KOPT-K1 (cell line): ENCODE measurements around the gene SERHL2.
"Not testable (repeated sequence)": the region's sequence is repeated elsewhere in the genome, so short reads cannot be mapped to it uniquely, and the experiment has no call there.

Source experiments
- H3K27ac ChIP-seq: fragments of 200-600 bp; sonication (generic); 2 replicates; pipeline ENCODE4 v1.5.1; 2016; ENCODE audit warnings: antibody characterized with exemption, mild to moderate bottlenecking, low read depth, low read length; ENCODE audit not compliant: poor library complexity, severe bottlenecking
- H3K36me3 ChIP-seq: fragments of 200-600 bp; sonication (generic); 2 replicates; pipeline ENCODE4 v1.5.1; 2017; ENCODE audit warnings: antibody characterized with exemption, mild to moderate bottlenecking, low read length, moderate library complexity; ENCODE audit not compliant: insufficient read depth
- H3K9me3 ChIP-seq: fragments of 200-600 bp; sonication (generic); 2 replicates; pipeline ENCODE4 v1.5.1; 2017; ENCODE audit warnings: antibody characterized with exemption, low read length, mild to moderate bottlenecking; ENCODE audit not compliant: insufficient read depth, poor library complexity, severe bottlenecking

Gene SERHL2

DNA sequence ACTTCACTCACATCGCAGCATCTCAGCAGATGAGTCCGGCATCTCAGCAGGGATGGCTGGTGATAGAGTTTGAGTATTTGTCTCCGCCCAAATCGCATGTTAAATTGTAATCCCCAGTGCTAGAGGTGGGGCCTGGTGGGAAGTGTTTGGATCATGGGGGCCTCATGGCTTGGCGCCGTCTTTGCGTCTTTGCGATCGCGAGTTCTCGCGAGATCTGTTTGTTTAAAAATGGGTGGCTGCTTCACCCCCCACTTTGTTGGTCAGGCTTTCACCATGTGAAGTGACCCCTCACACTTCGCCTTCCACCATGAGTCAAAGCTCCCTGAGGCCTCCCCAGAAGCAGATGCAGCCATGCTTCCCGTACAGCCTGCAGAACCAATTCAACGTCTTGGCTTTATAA, 31.2 kb upstream of the SERHL2 start:
- H3K27ac ChIP-seq = no peak overlapping the region
- no peaks in the 10 kb centered on the region for H3K9me3 ChIP-seq
- peaks cover 5% of the 10 kb centered on the region for H3K36me3 ChIP-seq

DNA sequence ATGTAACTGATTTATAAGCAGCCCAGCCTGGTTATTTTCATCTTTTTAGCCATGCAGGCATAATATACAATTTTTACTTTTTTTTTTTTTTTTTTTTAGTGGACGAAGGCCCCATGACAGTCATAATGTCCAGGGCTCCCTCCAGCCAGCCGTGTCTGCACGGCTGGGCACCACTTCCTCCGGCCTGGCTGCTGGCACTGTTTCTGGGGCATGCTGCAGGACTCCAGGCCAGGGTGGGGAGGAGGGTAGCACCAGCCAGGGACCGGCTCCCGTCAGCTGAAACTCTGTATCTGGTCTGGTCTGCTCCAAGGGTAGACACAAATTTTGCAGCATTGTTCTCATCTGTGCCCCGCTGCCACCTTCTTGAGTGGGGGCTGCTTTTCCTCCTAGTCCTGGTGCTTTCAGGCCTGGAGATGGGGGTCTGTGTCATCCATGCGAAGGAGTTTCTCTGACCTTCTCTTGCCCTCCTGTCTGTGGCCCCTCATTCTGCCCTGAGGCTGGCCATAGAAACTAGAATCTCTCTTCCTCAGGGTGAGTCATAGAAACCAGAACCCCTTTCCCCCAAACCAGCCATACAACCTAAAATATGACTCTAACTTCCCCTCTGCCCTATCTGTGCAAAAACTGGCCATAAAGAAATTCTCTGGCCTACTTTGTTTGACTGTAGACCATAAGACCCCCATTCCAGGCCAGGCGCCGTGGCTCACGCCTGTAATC, 25.0 kb upstream of the SERHL2 start:
- Histone ChIP-seq H3K9me3 (no peaks in the 10 kb centered on the region), H3K27ac (peak overlapping the region; percentile 61)

DNA sequence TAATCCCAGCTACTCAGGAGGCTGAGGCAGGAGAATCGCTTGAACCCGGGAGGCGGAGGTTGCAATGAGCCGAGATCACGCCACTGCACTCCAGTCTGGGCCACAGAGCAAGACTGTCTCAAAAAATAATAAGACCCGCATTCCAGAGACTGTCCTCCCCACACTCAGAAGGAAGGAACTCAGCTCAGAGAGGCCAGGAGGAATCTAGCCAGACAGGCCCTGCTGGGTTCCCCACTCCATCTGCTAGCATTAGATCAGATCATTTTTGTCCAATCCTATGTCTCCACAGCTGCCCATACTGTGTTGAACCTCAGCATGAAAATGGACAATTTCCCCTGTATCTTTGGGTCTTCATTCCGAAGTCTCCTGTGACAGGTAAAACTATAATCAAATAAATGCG, 24.3 kb upstream of the SERHL2 start:
- not testable (repeated sequence) for H3K9me3 ChIP-seq, H3K36me3 ChIP-seq
- peak overlapping the region; percentile 61 for H3K27ac ChIP-seq

More for the DNA sequence above, 25.0 kb upstream of the SERHL2 start:
- H3K36me3 ChIP-seq = no peaks in the 10 kb centered on the region

DNA sequence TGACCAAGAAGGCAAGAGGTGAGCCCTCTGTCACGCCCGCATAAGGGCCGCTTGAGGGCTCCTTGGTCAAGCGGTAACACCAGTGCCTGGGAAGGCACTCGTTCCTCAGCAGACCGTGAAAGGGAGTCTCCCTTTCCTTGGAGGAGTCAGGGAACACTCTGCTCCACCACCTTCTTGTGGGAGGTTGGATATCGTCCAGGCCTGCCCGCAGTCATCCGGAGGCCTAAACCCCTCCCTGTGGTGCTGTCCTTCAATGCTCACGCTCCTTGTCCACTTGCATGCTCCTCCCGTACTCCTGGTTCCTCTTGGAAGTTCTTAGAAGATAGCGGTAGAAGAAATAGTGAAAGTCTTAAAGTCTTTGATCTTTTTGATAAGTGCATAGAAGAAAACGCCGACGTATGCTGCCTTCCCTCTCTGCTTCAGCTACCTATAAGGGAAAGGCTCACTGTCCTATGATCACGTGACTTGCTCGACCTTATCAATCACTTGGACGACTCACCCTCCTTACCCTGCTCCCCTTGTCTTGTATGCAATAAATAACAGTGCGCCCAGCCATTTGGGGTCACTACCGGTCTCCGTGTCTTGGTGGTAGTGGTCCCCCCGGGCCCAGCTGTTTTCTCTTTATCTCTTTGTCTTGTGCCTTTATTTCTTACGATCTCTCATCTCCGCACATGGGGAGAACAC, 22.2 kb upstream of the SERHL2 start:
- peak overlapping the region; percentile 94 for H3K27ac ChIP-seq
- not testable (repeated sequence) for H3K36me3 ChIP-seq, H3K9me3 ChIP-seq

DNA sequence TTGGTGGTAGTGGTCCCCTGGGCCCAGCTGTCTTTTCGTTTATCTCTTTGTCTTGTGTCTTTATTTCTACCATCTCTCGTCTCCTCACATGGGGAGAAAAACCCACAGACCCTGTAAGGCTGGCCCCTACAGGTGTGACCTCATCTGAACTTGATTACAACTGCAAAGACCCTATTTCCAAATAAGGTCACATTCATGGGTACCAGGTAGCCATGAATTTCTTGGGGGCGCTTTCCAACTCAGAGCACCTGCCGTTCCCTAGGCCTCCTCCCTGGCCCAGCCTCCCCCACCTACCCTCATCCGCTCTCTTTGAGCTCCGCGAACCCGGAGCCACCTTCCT, 20.1 kb upstream of the SERHL2 start:
- no peaks in the 10 kb centered on the region for H3K9me3 ChIP-seq
- H3K27ac ChIP-seq = peak overlapping the region; percentile 94
- no peaks in the 10 kb centered on the region for H3K36me3 ChIP-seq

DNA sequence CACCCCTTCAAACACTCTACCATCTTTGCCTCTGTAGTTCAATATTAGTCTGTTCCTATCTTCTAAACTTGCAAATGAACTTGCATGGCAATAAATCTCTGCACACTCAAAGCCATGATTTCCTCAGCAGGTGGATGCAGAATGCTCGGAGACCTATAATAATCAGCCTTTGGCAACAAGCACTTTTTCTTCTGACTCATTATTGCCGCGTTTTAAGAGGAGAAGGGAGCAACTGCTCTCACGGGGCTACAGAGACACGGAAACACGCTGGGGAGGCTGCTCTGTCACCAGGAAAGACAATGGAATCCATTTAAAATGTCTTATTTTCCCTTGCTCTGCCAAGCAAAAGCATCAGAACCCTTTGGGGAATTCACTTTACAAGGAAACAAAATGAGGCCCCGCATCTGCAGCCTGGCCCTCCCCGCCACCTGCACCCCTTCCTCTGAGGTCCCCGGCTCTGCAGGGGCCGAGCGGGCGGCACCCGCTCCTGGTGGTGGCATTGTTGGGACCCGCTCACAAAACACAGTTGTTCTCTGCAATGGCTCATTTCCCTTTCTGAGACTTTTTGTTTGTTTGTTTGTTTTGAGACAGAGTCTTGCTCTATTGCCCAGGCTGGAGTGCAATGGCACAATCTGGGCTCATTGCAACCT, 18.5 kb upstream of the SERHL2 start:
- H3K9me3 ChIP-seq = not testable (repeated sequence)
- H3K27ac ChIP-seq = peak overlapping the region; percentile 94

DNA sequence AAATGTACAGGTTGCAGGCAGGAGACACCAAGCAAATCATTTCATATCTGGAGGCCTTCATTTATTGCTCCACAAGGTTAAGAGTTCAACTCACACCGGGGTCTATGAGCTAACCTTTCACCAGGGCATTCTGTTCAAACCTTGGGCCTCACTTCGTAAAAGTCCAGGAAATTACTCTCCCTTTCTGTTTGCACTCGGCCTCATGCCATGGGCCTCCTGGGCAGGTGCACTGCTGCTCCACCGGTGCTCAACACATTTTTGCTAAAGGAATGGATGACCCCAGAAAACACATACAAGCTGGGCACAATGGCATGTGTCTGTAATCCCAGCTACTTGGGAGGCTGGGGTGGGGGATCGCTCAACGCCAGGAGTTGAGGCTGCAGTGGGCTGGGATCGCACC, 17.6 kb upstream of the SERHL2 start:
- Histone ChIP-seq H3K36me3 (no peaks in the 10 kb centered on the region), H3K9me3 (no peaks in the 10 kb centered on the region), H3K27ac (peak overlapping the region; percentile 61)

More for the DNA sequence above, 18.5 kb upstream of the SERHL2 start:
- not testable (repeated sequence) for H3K36me3 ChIP-seq

DNA sequence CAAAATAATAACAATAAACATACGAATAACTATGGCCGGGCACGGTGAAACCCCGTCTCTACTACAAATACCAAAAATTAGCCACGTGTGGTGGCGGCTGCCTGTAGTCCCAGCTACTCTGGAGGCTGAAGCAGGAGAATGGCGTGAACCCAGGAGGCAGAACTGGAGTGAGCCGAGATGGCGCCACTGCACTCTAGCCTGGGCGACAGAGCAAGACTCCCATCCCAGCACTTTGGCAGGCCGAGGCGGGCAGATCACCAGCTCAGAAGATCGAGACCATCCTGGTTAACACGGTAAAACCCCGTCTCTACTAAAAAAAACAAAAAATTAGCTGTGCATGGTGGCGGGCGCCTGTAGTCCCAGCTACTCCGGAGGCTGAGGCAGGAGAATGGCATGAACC, 17.1 kb upstream of the SERHL2 start:
- H3K27ac ChIP-seq = peak overlapping the region; percentile 61
- H3K36me3 ChIP-seq = not testable (repeated sequence)

DNA sequence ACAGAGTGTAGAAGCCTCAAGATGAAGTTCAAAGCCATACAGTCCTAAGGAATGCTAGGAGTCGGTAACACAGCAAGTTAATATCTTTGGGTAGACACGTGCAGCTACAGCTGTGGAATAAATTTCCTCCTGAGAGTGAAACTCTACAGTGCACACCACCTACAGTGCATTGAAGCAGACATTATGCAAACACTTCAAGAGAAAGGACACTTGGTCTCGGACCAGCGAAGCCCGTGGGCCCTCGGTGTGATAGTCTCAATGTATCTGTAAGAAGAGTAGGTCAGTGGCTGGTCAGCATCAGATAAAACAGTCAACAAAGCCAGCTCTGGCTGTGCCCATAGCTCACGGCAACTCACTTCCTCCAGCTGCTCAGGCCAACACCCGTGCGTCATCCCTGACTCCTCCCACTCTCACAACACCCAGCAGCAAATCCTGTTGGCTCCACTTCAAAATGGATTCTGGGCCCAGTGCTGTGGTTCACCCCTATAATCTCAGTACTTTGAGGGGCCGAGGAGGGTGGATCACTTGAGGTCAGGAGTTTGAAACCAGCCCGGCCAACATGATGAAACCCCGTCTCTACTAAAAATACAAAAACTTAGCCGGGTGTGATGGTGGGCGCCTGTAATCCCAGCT, 16.4 kb upstream of the SERHL2 start:
- H3K27ac ChIP-seq = peak overlapping the region; percentile 61
- not testable (repeated sequence) for H3K36me3 ChIP-seq, H3K9me3 ChIP-seq

More for the DNA sequence above, 17.1 kb upstream of the SERHL2 start:
- H3K9me3 ChIP-seq = not testable (repeated sequence)

DNA sequence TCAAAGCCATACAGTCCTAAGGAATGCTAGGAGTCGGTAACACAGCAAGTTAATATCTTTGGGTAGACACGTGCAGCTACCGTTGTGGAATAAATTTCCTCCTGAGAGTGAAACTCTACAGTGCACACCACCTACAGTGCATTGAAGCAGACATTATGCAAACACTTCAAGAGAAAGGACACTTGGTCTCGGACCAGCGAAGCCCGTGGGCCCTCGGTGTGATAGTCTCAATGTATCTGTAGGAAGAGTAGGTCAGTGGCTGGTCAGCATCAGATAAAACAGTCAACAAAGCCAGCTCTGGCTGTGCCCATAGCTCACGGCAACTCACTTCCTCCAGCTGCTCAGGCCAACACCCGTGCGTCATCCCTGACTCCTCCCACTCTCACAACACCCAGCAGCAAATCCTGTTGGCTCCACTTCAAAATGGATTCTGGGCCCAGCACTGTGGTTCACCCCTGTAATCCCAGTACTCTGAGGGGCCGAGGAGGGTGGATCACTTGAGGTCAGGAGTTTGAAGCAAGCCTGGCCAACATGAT, 14.5 kb upstream of the SERHL2 start:
- not testable (repeated sequence) for H3K9me3 ChIP-seq

GRCh38 chr22:42544686-42545085, 9.1 kb upstream of the SERHL2 start:
- Histone ChIP-seq H3K27ac (no peak overlapping the region), H3K36me3 (no peaks in the 10 kb centered on the region), H3K9me3 (no peaks in the 10 kb centered on the region)

More for the DNA sequence above, 14.5 kb upstream of the SERHL2 start:
- H3K27ac ChIP-seq = peak overlapping the region; percentile 58
- H3K36me3 ChIP-seq = not testable (repeated sequence)

- Histone ChIP-seq H3K9me3 (no peaks in the 10 kb centered on the region), H3K36me3 (no peaks in the 10 kb centered on the region), H3K27ac (peak overlapping the region; percentile 0)
These were observed 6.2 kb upstream of the SERHL2 start for GRCh38 chr22:42547562-42547961.

- peak overlapping the region; percentile 0 for H3K27ac ChIP-seq
- not testable (repeated sequence) for H3K36me3 ChIP-seq, H3K9me3 ChIP-seq
These were observed 5.6 kb upstream of the SERHL2 start for GRCh38 chr22:42548126-42548525.

DNA sequence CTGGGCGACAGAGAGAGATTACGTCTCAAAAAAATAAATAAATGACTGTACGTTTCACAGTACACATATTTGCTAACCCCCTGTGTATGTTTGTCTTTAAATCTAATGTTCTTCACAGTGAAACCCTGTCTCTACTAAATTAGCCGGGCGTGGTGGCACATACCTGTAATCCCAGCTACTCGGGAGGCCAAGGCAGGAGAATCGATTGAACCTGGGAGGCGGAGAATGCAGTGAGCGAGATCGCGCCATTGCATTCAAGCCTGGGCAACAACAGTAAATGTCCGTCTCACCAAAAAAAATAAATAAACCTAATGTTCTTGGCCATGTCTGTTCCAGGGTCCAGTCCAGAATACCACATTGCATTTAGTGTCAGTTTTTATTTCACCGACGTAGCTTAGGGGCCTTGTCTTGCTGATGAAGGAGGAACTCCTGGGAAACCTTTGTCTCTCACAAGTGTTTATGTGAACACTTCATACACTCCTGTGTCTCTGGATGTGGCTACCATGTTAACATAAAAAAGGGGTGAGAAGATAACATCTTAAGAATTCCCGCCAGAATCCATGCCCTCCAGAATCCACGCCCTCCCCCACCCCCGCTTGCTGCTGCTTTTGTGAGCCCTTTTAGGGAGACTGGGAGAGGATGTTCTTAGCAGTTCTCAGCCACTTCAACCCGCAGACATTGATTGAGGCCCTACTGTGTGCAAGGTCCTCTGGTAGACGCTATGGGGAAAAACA, 5.0 kb upstream of the SERHL2 start:
- H3K9me3 ChIP-seq = no peaks in the 10 kb centered on the region
- no peaks in the 10 kb centered on the region for H3K36me3 ChIP-seq
- H3K27ac ChIP-seq = peak overlapping the region; percentile 89
